Fibroblast of mammary gland (primary cell): ENCODE results near the gene LHFPL2.
A peak's percentile ranks its signal among the peaks of the same experiment; 100 is the strongest.
"Not testable (repeated sequence)": the region's sequence is repeated elsewhere in the genome, so short reads cannot be mapped to it uniquely, and the experiment has no call there.

Experiments
- DNase-seq: peaks from one replicate; pipeline ENCODE4 v3.0.0-alpha.2; 2010; ENCODE audit warnings: low read depth
- H3K4me3 ChIP-seq: 2 replicates; pipeline ENCODE4 v1.5.1; 2011; ENCODE audit warnings: low read depth, mild to moderate bottlenecking, low read length, moderate library complexity; ENCODE audit not compliant: control insufficient read depth
- CTCF ChIP-seq: conservative IDR thresholded peaks from 2 replicates; pipeline ENCODE4 v1.5.1; 2011; ENCODE audit warnings: low read depth, low read length, inconsistent platforms; ENCODE audit not compliant: control insufficient read depth, insufficient read depth

The LHFPL2 gene

GRCh38 chr5:78671609-78672008 lies 23.0 kb upstream of the LHFPL2 start:
- TF ChIP-seq CTCF = no peak
- no peak overlapping the region for H3K4me3 ChIP-seq
- peak; percentile 16 for DNase-seq

- DNase-seq = no peak
- H3K4me3 ChIP-seq = no peak overlapping the region
- TF ChIP-seq CTCF = no peak
Observed at GRCh38 chr5:78670701-78671269, 22.2 kb upstream of the LHFPL2 start.

GRCh38 chr5:78669331-78669730 lies 20.8 kb upstream of the LHFPL2 start:
- no peak overlapping the region for H3K4me3 ChIP-seq
- TF ChIP-seq CTCF = no peak
- no peak for DNase-seq

- TF ChIP-seq CTCF = no peak
- DNase-seq = peak; percentile 37
- H3K4me3 ChIP-seq = no peak overlapping the region
Observed at GRCh38 chr5:78667461-78668103, 19.0 kb upstream of the LHFPL2 start.

- DNase-seq, H3K4me3 ChIP-seq: not testable (repeated sequence)
Observed at GRCh38 chr5:78666975-78667374, 18.4 kb upstream of the LHFPL2 start.

- DNase-seq = peak; percentile 49
- no peak overlapping the region for H3K4me3 ChIP-seq
- no peak for TF ChIP-seq CTCF
Observed at GRCh38 chr5:78666041-78666444, 17.5 kb upstream of the LHFPL2 start.

GRCh38 chr5:78665534-78665933 lies 17.0 kb upstream of the LHFPL2 start:
- DNase-seq = no peak
- no peak overlapping the region for H3K4me3 ChIP-seq
- TF ChIP-seq CTCF = no peak
